HG02943 (cell line): ENCODE results near the gene SLC39A11.
"Not testable (repeated sequence)": the region's sequence is repeated elsewhere in the genome, so short reads cannot be mapped to it uniquely, and the experiment has no call there.

Source experiments
- ATAC-seq: cut with Tn5 transposase; IDR thresholded peaks from one replicate; pipeline ENCODE4 v1.9.1; 2021; ENCODE audit warnings: mild to moderate bottlenecking, low read depth, moderate library complexity; ENCODE audit not compliant: unreplicated experiment

The SLC39A11 gene

GRCh38 chr17:72773225-72773624 is 319.3 kb downstream of the SLC39A11 start:
- ATAC-seq = not testable (repeated sequence)

GRCh38 chr17:72772331-72772821 is 320.1 kb downstream of the SLC39A11 start:
- ATAC-seq = no peak

- ATAC-seq = no peak
These were observed 320.8 kb downstream of the SLC39A11 start for GRCh38 chr17:72771734-72772133.

GRCh38 chr17:72766761-72767356 is 325.6 kb downstream of the SLC39A11 start:
- no peak for ATAC-seq

- no peak for ATAC-seq
These were observed 326.9 kb downstream of the SLC39A11 start for GRCh38 chr17:72765368-72766153.

- ATAC-seq = no peak
These were observed 327.9 kb downstream of the SLC39A11 start for GRCh38 chr17:72764632-72765041.

GRCh38 chr17:72763981-72764380 is 328.5 kb downstream of the SLC39A11 start:
- no peak for ATAC-seq

- ATAC-seq = not testable (repeated sequence)
These were observed 330.5 kb downstream of the SLC39A11 start for GRCh38 chr17:72761893-72762575.

GRCh38 chr17:72761431-72761830 is 331.1 kb downstream of the SLC39A11 start:
- no peak for ATAC-seq

- no peak for ATAC-seq
These were observed 332.1 kb downstream of the SLC39A11 start for GRCh38 chr17:72760368-72760767.

GRCh38 chr17:72759301-72759700 is 333.2 kb downstream of the SLC39A11 start:
- ATAC-seq = no peak

- no peak for ATAC-seq
These were observed 336.2 kb downstream of the SLC39A11 start for GRCh38 chr17:72756256-72756655.

GRCh38 chr17:72754513-72754912 is 338.0 kb downstream of the SLC39A11 start:
- no peak for ATAC-seq

- no peak for ATAC-seq
These were observed 340.7 kb downstream of the SLC39A11 start for GRCh38 chr17:72751746-72752145.

- no peak for ATAC-seq
These were observed 343.3 kb downstream of the SLC39A11 start for GRCh38 chr17:72749119-72749572.

GRCh38 chr17:72747501-72747900 is 345.0 kb downstream of the SLC39A11 start:
- ATAC-seq = no peak

- ATAC-seq = no peak
These were observed 347.2 kb downstream of the SLC39A11 start for GRCh38 chr17:72745241-72745640.

- no peak for ATAC-seq
These were observed 349.4 kb downstream of the SLC39A11 start for GRCh38 chr17:72743037-72743467.

GRCh38 chr17:72737151-72737690 is 355.3 kb downstream of the SLC39A11 start:
- no peak for ATAC-seq

- no peak for ATAC-seq
These were observed 356.9 kb downstream of the SLC39A11 start for GRCh38 chr17:72735592-72735991.

- ATAC-seq = no peak
These were observed 357.4 kb downstream of the SLC39A11 start for GRCh38 chr17:72735048-72735447.
